H9 (cell line): ENCODE data around the gene GNPTAB. TPM values are rescaled to one million over a fixed set of nuclear protein-coding genes. Genes with fewer than 3 reads are reported as not detected.

Source experiments
- DNase-seq: peaks from one replicate; pipeline ENCODE4 v3.0.0-alpha.2; 2017
- H2AFZ ChIP-seq: one replicate; pipeline ENCODE4 v1.6.1; 2013; ENCODE audit warnings: mild to moderate bottlenecking, low read length, control low read depth, moderate library complexity
- H2AK5ac ChIP-seq: 2 replicates; pipeline ENCODE4 v1.6.1; 2013; ENCODE audit warnings: low read length, control low read depth, mixed read lengths; ENCODE audit not compliant: insufficient read length
- H2BK120ac ChIP-seq: one replicate; pipeline ENCODE4 v1.6.1; 2013; ENCODE audit warnings: low read depth, mild to moderate bottlenecking, low read length, control low read depth, inconsistent platforms; ENCODE audit not compliant: poor library complexity, severe bottlenecking
- H2BK12ac ChIP-seq: 2 replicates; pipeline ENCODE4 v1.6.1; 2013; ENCODE audit warnings: low read length, control low read depth, mixed read lengths, low read depth; ENCODE audit not compliant: insufficient read length
- H2BK15ac ChIP-seq: 2 replicates; pipeline ENCODE4 v1.6.1; 2013; ENCODE audit warnings: low read depth, low read length, control low read depth
- H2BK20ac ChIP-seq: one replicate; pipeline ENCODE4 v1.6.1; 2013; ENCODE audit warnings: low read depth, mild to moderate bottlenecking, low read length, control low read depth, inconsistent platforms; ENCODE audit not compliant: poor library complexity, severe bottlenecking
- H2BK5ac ChIP-seq: 2 replicates; pipeline ENCODE4 v1.6.1; 2013; ENCODE audit warnings: low read length, control low read depth, mixed read lengths; ENCODE audit not compliant: insufficient read length
- H3K14ac ChIP-seq: 2 replicates; pipeline ENCODE4 v1.6.1; 2013; ENCODE audit warnings: low read length, control low read depth; ENCODE audit not compliant: insufficient read depth
- H3K18ac ChIP-seq: 2 replicates; pipeline ENCODE4 v1.6.1; 2013; ENCODE audit warnings: low read depth, mild to moderate bottlenecking, mixed read lengths, low read length, control low read depth; ENCODE audit not compliant: insufficient read length
- H3K23ac ChIP-seq: 2 replicates; pipeline ENCODE4 v1.6.1; 2013; ENCODE audit warnings: low read length, control low read depth, mixed read lengths, low read depth; ENCODE audit not compliant: insufficient read length
- H3K23me2 ChIP-seq: 2 replicates; pipeline ENCODE4 v1.6.1; 2013; ENCODE audit warnings: low read depth, mild to moderate bottlenecking, mixed read lengths, low read length, control low read depth; ENCODE audit not compliant: insufficient read length, poor library complexity, severe bottlenecking
- H3K27ac ChIP-seq: 2 replicates; pipeline ENCODE4 v1.5.1; 2013; ENCODE audit warnings: low read length, control low read depth, mixed read lengths, low read depth; ENCODE audit not compliant: insufficient read length
- H3K27me3 ChIP-seq: 2 replicates; pipeline ENCODE4 v1.6.1; 2013; ENCODE audit warnings: low read length, control low read depth, inconsistent platforms; ENCODE audit not compliant: insufficient read depth
- H3K4ac ChIP-seq: 2 replicates; pipeline ENCODE4 v1.6.1; 2013; ENCODE audit warnings: low read depth, mild to moderate bottlenecking, control low read depth, inconsistent platforms, low read length, moderate library complexity
- H3K4me1 ChIP-seq: 2 replicates; pipeline ENCODE4 v1.6.1; 2013; ENCODE audit warnings: low read length, control low read depth, inconsistent platforms; ENCODE audit not compliant: insufficient read depth
- H3K4me2 ChIP-seq: 2 replicates; pipeline ENCODE4 v1.6.1; 2013; ENCODE audit warnings: low read length, control low read depth, mixed read lengths; ENCODE audit not compliant: insufficient read length, insufficient read depth
- H3K56ac ChIP-seq: 2 replicates; pipeline ENCODE4 v1.6.1; 2013; ENCODE audit warnings: low read depth, mild to moderate bottlenecking, mixed read lengths, low read length, control low read depth; ENCODE audit not compliant: insufficient read length
- H3K79me1 ChIP-seq: 2 replicates; pipeline ENCODE4 v1.6.1; 2013; ENCODE audit warnings: low read depth, mild to moderate bottlenecking, moderate library complexity, low read length, control low read depth, inconsistent platforms; ENCODE audit not compliant: insufficient read depth, poor library complexity, severe bottlenecking
- H3K79me2 ChIP-seq: 2 replicates; pipeline ENCODE4 v1.6.1; 2013; ENCODE audit warnings: low read length, control low read depth, inconsistent platforms; ENCODE audit not compliant: insufficient read depth
- H3K9ac ChIP-seq: 2 replicates; pipeline ENCODE4 v1.6.1; 2013; ENCODE audit warnings: low read length, control low read depth, mixed read lengths; ENCODE audit not compliant: insufficient read length; ENCODE audit errors: extremely low read depth
- H3K9me3 ChIP-seq: one replicate; pipeline ENCODE4 v1.6.1; 2013; ENCODE audit warnings: low read depth, low read length, inconsistent platforms; ENCODE audit not compliant: control insufficient read depth
- H3T11ph ChIP-seq: one replicate; pipeline ENCODE4 v1.6.1; 2013; ENCODE audit warnings: mild to moderate bottlenecking, low read length, control low read depth, inconsistent platforms
- H4K20me1 ChIP-seq: one replicate; pipeline ENCODE4 v1.6.1; 2013; ENCODE audit not compliant: control insufficient read depth, insufficient read length, insufficient read depth
- H4K5ac ChIP-seq: 2 replicates; pipeline ENCODE4 v1.6.1; 2013; ENCODE audit warnings: low read depth, mild to moderate bottlenecking, mixed read lengths, low read length, control low read depth; ENCODE audit not compliant: insufficient read length
- H4K8ac ChIP-seq: replicated peaks from 2 replicates; pipeline ENCODE4 v1.6.1; 2013; ENCODE audit warnings: low read length, control low read depth, mixed read lengths, low read depth; ENCODE audit not compliant: insufficient read length
- H4K91ac ChIP-seq: 2 replicates; pipeline ENCODE4 v1.6.1; 2013; ENCODE audit warnings: low read depth, mild to moderate bottlenecking, moderate library complexity, mixed read lengths, low read length, control low read depth; ENCODE audit not compliant: insufficient read length
- H3K27ac Mint-ChIP-seq, 3 experiments: 2 replicates in 2 of 3; 3 replicates in 1 of 3; pipeline ENCODE4 v1.8.0; 2020 to 2021; ENCODE audit warnings: mixed read lengths in 3 of 3, mild to moderate bottlenecking in 1 of 3, moderate library complexity in 1 of 3
- H3K27me3 Mint-ChIP-seq: 2 replicates; pipeline ENCODE4 v1.8.0; 2021; ENCODE audit warnings: low read depth, mild to moderate bottlenecking, moderate library complexity, mixed read lengths
- H3K36me3 Mint-ChIP-seq, 3 experiments: 2 replicates in 2 of 3; 3 replicates in 1 of 3; pipeline ENCODE4 v1.8.0; 2020 to 2021; ENCODE audit warnings: low read depth in 3 of 3, mixed read lengths in 3 of 3; ENCODE audit not compliant: insufficient read depth in 1 of 3
- H3K4me1 Mint-ChIP-seq, 2 experiments: 2 replicates each; pipeline ENCODE4 v1.8.0; 2020; ENCODE audit warnings: mixed read lengths in 2 of 2
- H3K4me3 Mint-ChIP-seq, 2 experiments: 2 replicates in 1 of 2; 3 replicates in 1 of 2; pipeline ENCODE4 v1.8.0; 2020 to 2021; ENCODE audit warnings: mild to moderate bottlenecking in 2 of 2, mixed read lengths in 2 of 2, moderate library complexity in 1 of 2
- H3K9me3 Mint-ChIP-seq, 2 experiments: 2 replicates in 1 of 2; 3 replicates in 1 of 2; pipeline ENCODE4 v1.8.0; 2020; ENCODE audit warnings: mild to moderate bottlenecking in 2 of 2, mixed read lengths in 2 of 2, moderate library complexity in 1 of 2
- CTCF ChIP-seq: fragments of 200-600 bp; sonication (generic); conservative IDR thresholded peaks from 3 replicates; pipeline ENCODE4 v1.8.0; 2021; ENCODE audit warnings: antibody characterized with exemption, mild to moderate bottlenecking
- WGBS: extraction: QIAGEN DNeasy Blood & Tissue Kit; methylation state at CpG from one replicate; pipeline ENCODE4 v1.1.7; 2013; ENCODE audit warnings: missing lambda C conversion rate, low lambda C conversion rate, mixed read lengths; ENCODE audit not compliant: insufficient read length; ENCODE audit errors: extremely low coverage; 5-methylcytosine and 5-hydroxymethylcytosine counted together
- total RNA-seq: library from RNA; stranded (reverse); gene quantifications from 2 replicates; pipeline ENCODE4 v1.2.1, GENCODE V29; 2021

The GNPTAB gene
- total RNA-seq, 1 experiment from 2014 or later, result 44.3 TPM

- H3K9me3 Mint-ChIP-seq, result no peaks in the 10 kb centered on the region
- TF ChIP-seq CTCF, result no peak
- no peak overlapping the region for H2BK15ac ChIP-seq
- no peak overlapping the region for H2BK20ac ChIP-seq
- no peaks in the 10 kb centered on the region for H3K4me1 ChIP-seq
- peaks cover 2% of the 10 kb centered on the region for H3K79me1 ChIP-seq
- DNase-seq, result no peak
- no peak overlapping the region for H3K9ac ChIP-seq
- no peak overlapping the region for H3K27ac ChIP-seq
- H3K36me3 Mint-ChIP-seq, result peaks cover 0 to 13% (median 10%) of the 10 kb centered on the region in 3 experiments; a peak in 5 of 7 replicates
- no peak overlapping the region for H3K14ac ChIP-seq
- no peak overlapping the region for H3K4me2 ChIP-seq
- H3K4ac ChIP-seq, result no peak overlapping the region
- no peak overlapping the region for H4K91ac ChIP-seq
- H4K5ac ChIP-seq, result no peak overlapping the region
- H3T11ph ChIP-seq, result no peak overlapping the region
- WGBS, result no CpG with 5 or more reads among the region's 1 CpG
- no peak overlapping the region for H3K18ac ChIP-seq
- no peak overlapping the region for H3K4me3 Mint-ChIP-seq
- no peak overlapping the region for H4K8ac ChIP-seq
- no peaks in the 10 kb centered on the region for H3K23me2 ChIP-seq
- H3K27me3 Mint-ChIP-seq, result no peaks in the 10 kb centered on the region
- H2BK12ac ChIP-seq, result no peak overlapping the region
- no peak overlapping the region for H3K27ac Mint-ChIP-seq
- H3K23ac ChIP-seq, result no peak overlapping the region
- H3K56ac ChIP-seq, result no peak overlapping the region
- no peaks in the 10 kb centered on the region for H3K27me3 ChIP-seq
- no peaks in the 10 kb centered on the region for H3K9me3 ChIP-seq
- H2AK5ac ChIP-seq, result no peak overlapping the region
- no peaks in the 10 kb centered on the region for H4K20me1 ChIP-seq
- no peak overlapping the region for H2BK120ac ChIP-seq
- H3K79me2 ChIP-seq, result no peaks in the 10 kb centered on the region
- H2AFZ ChIP-seq, result no peak overlapping the region
- H3K4me1 Mint-ChIP-seq, result peaks cover 6 to 8% of the 10 kb centered on the region in 2 experiments
- H2BK5ac ChIP-seq, result no peak overlapping the region
Observed at GRCh38 chr12:101795013-101795412, 35.7 kb downstream of the GNPTAB start.
